Measurements from ENCODE around the gene AGMAT.
A peak's percentile ranks its signal among the peaks of the same experiment; 100 is the strongest.

The AGMAT gene

DNA sequence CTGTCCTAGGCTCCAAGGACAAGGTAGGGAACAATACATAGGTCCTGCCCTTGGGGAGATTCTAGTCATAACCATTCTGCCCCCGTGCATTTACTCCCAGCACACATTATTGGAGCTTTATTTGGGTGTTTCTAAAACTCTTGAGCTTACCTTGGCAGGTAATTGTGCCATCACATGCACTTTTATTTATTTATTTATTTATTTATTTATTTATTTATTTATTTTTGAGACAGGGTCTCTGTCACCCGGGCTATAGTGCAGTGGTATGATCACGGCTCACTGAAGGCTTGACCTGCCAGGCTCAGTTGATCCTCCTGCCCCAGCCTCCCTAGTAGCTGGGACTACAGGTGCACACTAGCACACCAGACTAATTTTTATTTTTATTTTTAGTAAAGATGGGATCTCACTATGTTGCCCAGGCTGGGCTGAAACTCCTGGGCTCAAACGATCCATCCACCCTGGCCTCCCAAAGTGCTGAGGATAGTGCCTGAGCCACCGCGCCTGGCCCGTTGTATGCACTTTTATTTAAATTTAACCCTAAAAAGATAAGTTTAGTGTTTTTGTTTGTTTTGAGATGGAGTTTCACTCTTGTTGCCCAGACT is 9.2 kb downstream of the AGMAT start:
- intact Hi-C loops (cut with DNase I), result no loop called here

DNA sequence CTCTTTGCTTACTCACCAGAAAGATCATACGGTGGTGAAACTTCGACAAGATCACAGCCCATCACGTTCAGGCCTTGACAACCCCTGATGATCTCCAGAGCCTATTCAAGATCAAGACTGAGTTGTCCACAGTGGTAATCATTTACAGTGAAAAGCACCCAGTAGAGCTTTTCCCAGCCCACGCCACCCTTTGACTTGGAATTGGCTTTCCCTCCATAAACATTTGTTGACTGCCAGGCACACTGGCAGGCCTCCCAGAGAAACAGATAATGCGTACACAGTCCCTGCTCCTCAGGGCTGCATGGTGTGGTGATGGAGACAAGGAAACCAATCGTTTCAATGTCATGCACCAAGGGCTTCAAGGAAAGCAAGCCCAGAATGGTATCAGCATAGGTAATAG is 10.1 kb downstream of the AGMAT start:
- peak in 17 of 42 donors; percentile 14 to 66 (median 32) for DNase-seq

More for the DNA sequence above, 9.2 kb downstream of the AGMAT start:
- no peak for DNase-seq

GRCh38 chr1:15573477-15573876 is 11.4 kb downstream of the AGMAT start:
- DNase-seq, result peak in 5 of 42 donors; percentile 5 to 64 (median 27)
- intact Hi-C loops (cut with DNase I), result no loop called here

More for the DNA sequence above, 10.1 kb downstream of the AGMAT start:
- intact Hi-C loops (cut with DNase I), result no loop called here

DNA sequence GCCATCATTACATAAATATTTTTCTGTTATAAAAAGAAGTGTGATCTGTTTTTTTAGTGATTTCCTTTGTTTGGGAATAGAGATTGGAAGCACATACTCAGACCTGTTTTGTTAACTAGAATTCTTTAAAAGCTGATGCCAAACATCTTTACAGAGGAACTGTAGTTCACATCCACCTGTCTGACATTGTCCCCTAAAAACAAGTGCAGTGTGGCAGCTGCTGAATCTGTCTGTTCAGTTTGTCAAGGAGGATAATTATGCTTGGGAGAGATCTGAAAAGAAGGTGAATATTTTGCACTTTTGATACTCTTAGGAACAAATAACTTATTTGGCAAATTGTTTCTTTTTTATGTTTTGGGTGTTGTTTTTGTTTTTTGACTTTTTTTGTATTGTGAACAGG is 13.6 kb downstream of the AGMAT start:
- intact Hi-C loops (cut with DNase I), result no loop called here
- no peak for DNase-seq

- intact Hi-C loops (cut with DNase I), result no loop called here
- DNase-seq, result no peak
Measured at GRCh38 chr1:15570861-15571260, 14.0 kb downstream of the AGMAT start.

- DNase-seq, result no peak
- intact Hi-C loops (cut with DNase I), result no loop called here
Measured at GRCh38 chr1:15568387-15569073, 16.3 kb downstream of the AGMAT start.

- DNase-seq, result no peak
- intact Hi-C loops (cut with DNase I), result no loop called here
Measured at GRCh38 chr1:15559189-15559810, 25.6 kb downstream of the AGMAT start.

- intact Hi-C loops (cut with DNase I), result no loop called here
- DNase-seq, result no peak
Measured at GRCh38 chr1:15558516-15558915, 26.3 kb downstream of the AGMAT start.

GRCh38 chr1:15557594-15557993 is 27.3 kb downstream of the AGMAT start:
- no peak for DNase-seq
- intact Hi-C loops (cut with DNase I), result no loop called here

GRCh38 chr1:15557008-15557407 is 27.8 kb downstream of the AGMAT start:
- no peak for DNase-seq
- intact Hi-C loops (cut with DNase I), result no loop called here

DNA sequence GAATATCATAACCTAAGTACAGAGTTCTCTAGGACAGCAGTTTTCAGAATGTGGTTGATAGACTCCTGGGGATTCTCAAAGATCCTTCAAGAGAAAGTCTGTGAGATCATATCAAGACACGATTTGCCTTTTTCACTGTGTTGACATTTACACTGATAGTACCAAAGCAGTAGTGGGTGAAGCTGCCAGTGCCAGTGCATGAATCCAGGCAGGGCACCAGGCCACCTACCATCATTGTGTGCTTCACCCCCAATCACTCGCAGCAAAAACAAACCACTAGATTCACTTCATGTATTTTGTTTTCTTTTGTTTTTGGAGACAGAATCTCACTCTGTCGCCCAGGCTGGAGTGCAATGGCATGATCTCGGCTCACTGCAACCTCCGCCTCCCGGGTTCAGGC is 34.3 kb downstream of the AGMAT start:
- intact Hi-C loops (cut with DNase I), result no loop called here
- peak in 1 of 42 donors; percentile 22 for DNase-seq

DNA sequence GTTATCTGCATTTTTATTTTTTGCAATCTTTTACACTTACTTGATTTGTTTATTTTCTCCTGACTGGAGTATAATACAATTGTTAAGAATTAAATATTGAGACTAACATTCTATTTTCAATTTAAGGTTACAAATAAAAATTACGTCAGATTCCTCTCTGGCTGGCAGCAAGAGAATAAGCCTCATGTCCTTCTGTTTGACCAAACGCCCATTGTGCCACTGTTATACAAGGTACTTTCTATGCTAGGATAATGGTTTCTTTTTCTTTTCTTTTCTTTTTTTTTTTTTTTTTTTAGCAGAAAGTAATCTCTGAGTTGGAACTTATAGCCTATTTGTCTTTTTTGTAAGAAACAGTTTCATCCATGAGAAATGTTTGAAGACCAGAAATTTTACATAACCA is 38.2 kb downstream of the AGMAT start:
- DNase-seq, result peak in 3 of 42 donors; percentile 29 to 35 (median 31)
- intact Hi-C loops (cut with DNase I), result no loop called here

- DNase-seq, result peak in 20 of 42 donors; percentile 18 to 81 (median 41)
- intact Hi-C loops (cut with DNase I), result no loop called here
Measured at GRCh38 chr1:15543589-15544568, 41.0 kb downstream of the AGMAT start.

GRCh38 chr1:15543251-15543588 is 41.6 kb downstream of the AGMAT start:
- peak in 4 of 42 donors; percentile 6 to 32 (median 20) for DNase-seq
- intact Hi-C loops (cut with DNase I), result no loop called here

DNA sequence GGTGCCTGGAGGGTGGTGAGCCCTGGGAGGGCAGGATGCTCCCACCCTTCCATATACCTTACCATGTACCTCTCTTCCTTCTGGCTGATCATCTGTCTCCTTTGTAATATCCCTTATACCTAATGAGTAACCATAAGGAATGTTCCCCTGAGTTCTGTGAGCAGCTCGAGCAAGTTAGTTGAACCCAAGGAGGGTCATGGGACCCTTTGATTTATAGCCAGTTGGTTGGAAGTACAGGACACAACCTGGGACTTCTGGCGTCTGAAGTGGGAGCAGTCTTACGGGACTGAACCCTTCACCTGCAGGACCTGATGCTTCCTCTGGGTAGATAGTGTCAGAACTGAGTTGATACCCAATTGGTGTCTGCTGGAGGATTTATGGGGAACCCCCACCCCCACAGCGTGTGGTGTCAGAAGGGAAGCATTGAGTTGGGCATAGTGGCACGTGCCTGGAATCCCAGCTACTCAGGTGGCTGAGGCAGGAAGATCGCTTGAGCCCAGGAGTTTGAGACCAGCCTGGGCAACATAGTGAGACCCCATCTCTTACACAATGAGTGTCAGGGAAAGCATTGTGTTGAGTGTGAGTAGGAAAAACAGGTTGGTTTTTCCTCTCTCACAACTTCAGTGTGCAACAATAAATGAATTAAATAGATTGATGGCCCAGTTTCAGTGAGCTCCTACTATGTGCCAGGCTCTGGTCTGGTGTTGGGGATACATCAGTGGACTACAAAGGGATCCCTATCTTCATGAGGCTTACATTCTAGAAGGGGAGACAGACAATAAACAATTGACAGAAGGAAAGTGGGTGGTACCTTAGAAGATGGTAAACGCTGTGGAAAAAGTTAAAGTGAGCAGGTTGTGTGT is 42.2 kb downstream of the AGMAT start:
- peak in 1 of 42 donors; percentile 20 for DNase-seq
- intact Hi-C loops (cut with DNase I), result no loop called here

GRCh38 chr1:15541231-15541792 is 43.5 kb downstream of the AGMAT start:
- no peak for DNase-seq
- intact Hi-C loops (cut with DNase I), result no loop called here

GRCh38 chr1:15540186-15540585 is 44.7 kb downstream of the AGMAT start:
- peak in 1 of 42 donors; percentile 16 for DNase-seq
- intact Hi-C loops (cut with DNase I), result no loop called here

- DNase-seq, result peak in 1 of 42 donors; percentile 27
- intact Hi-C loops (cut with DNase I), result no loop called here
Measured at GRCh38 chr1:15538771-15539170, 46.1 kb downstream of the AGMAT start.
